Nucleus accumbens (tissue), 56 donors: ENCODE measurements around the gene TMEM31.

Experiments used
- DNase-seq, 56 donors: peaks; one replicate each; lab custom pipeline; 2025; lab: John Stamatoyannopoulos, UW

Gene TMEM31, protein sequence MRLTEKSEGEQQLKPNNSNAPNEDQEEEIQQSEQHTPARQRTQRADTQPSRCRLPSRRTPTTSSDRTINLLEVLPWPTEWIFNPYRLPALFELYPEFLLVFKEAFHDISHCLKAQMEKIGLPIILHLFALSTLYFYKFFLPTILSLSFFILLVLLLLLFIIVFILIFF

DNA sequence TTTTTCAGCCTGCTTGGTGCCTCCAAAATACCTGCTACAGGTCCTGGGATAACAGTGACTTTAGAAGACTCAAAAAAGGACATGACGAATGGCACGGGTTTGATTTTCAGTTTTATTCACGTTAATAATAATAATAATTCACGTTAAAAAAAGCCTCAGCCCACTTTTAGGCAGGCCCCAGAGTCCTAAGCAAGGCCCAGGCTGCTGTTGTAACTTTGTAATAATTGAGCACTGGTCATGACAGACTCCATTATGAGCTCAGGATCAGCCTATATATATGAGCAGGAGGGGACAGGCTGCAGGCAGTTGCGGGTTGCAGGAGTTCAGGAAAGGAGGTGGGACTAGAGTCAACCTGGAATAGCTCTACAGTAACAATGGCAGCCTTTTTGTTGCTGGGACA is at the start of gene TMEM31:
Gene TMEM31 (plus strand): TSS at position 301 of the 400 bp plus-strand sequence. CDS start 1,350 bp downstream, outside the sequence.
- DNase-seq: no peak

DNA sequence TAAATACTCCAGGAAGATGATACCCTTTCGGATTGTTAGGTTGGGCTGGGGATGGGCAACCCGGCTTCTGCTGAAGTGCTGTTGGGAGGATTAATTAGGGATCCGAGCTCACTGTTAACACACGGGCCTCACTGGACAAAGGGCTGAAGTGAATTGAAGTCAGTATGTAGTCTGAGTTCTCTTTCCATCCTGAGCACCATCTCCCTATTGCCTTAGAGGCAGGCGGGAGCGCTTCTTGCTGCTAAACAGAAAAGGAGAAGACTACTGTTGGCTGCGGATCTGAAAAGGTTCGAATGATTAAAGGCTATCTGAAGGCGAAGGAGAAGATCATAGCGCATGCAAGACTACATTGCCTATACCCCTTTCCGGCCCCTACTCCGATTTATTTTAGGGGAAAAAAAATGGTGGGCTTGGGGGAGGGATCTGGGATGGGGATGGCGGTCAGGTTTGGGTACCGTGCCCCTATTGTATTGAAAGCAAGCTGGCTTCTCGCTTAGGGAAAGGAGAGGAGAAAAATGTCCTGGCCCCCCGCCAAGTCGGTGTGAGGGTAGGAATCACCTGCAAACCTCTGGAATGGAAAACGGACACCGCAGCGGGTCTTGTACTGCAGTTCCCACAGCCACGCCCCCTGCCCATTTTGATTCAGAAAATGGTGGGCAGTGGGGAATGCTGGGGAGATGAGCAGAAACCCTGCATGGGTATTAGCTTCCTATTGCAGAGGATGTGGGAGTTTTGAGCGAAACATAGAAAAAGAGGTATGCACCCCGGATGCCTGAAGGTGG is 46.5 kb upstream of the TMEM31 start:
- DNase-seq: peak in 2 of 56 donors; percentile 1 to 7

DNA sequence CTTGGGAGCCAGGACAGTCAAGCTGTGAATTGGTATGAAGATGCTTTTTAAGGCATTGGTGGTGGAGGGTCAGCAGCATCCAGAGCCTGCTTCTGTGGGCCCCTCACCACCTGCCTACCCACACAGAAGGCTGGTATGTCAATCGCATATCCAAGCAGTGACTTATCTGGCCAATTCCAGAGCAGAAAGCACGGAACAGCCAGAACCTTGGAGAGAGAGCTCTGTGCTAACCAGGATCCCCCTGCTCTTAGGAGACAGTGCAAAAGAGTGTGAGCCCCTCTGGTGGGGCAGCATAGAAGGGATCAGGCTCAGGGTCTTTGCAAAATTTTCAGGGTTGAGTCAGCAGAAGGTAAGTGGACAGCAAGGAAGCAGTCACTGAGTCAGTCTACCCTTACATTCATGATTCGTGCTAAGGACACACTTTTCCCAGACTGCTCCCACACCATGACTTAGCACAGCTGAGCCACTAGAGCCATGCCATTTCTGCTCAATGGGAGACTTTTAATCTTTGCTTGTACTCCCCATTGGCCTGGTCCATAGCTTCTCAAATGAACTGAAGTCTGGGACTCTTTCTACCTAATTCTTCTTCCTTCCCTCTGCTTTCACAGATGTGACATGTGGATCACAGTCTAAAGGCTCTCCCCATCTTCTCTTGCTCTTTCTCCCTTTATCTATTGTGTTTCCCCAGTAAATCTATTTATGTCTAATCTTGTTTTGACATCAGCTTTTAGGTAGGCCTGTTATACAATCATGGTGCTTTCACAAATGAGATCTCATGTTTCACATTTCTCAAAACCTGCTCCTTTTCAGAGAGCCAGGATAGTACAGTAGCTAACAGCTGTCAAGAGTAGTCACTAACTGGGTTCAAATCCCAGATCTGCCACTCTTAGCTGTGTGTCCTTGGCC is 44.3 kb upstream of the TMEM31 start:
- no peak for DNase-seq

- DNase-seq: no peak
Measured at GRCh38 chrX:103669745-103670144, 41.0 kb upstream of the TMEM31 start.

DNA sequence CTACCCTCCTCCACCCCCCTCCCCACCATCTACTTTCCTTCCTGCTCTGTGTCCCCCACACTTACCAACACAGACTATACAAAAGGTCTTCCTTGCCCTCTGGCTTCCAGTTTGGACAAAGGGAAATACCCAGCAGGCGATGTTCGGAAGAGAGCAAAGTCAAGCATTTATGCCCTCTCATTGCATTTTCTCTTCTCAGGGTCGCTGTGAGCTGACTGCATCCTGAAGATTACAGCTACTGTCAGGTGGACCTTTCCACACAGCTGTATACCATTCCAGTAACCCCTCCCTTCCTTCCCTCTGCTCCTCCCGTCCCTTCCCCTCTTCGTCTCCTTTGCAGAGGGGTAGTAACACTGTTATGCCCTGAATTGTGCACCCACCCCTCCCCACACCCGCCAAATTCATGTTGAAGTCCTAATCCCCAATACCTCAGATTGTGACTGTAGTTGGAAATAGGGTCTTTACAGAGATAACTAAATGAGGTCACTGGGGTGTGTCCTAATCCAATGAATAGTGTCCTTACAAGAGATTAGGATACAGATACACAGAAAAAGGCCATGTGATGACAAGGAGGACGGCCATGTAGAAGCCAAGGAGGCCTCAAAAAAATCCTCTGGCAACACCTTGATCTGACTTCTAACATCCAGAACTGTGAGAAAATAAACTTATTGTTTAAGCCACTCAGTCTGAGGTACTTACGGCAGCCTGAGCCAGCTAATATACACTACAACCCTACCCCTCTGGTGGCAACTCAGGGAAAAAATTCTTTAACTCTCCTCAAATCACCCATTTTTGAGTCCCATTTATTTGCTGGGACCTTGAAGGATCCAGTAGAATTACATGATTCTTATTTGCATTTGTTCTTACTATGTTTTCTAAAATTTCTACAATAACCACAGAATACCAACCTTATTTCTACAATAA is 35.9 kb upstream of the TMEM31 start:
- no peak for DNase-seq

- no peak for DNase-seq
Measured at GRCh38 chrX:103678199-103678993, 32.3 kb upstream of the TMEM31 start.

DNA sequence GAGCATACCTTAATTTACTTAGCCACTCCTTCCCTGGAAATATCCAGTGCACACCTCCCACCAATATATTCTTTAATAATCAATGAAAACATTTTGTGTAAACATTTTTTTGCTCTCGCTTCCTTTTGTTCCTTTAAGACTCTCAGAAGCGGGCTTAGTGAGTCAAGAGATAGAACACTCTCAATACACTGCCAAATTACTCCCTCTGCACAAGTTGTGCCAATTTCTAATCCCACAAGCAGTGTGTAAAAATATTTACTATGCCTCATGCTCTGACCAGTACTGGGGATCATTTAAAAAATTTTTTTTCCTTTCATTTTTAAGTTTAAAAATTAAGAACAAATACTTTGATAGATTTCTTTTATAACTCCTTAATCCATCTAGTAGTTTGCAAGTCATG is 29.3 kb upstream of the TMEM31 start:
- DNase-seq: no peak

DNA sequence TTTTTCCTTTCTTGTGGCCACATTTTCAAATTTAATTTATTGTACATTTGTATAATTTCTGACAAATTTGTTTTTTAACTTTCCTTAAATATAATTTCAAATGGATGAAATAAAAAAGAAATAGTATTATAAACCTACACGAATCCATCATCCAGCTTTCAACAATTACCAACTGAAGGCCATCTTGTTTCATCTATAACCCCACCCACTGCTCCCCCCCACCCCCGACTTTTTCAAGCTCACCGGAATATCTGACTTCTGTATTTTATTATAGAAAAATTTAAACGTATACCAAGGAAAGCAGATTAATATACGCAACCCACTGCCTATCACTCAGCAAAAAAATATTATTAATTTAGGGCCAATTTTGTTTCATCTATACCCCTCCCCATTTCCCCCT is 25.3 kb upstream of the TMEM31 start:
- no peak for DNase-seq

DNA sequence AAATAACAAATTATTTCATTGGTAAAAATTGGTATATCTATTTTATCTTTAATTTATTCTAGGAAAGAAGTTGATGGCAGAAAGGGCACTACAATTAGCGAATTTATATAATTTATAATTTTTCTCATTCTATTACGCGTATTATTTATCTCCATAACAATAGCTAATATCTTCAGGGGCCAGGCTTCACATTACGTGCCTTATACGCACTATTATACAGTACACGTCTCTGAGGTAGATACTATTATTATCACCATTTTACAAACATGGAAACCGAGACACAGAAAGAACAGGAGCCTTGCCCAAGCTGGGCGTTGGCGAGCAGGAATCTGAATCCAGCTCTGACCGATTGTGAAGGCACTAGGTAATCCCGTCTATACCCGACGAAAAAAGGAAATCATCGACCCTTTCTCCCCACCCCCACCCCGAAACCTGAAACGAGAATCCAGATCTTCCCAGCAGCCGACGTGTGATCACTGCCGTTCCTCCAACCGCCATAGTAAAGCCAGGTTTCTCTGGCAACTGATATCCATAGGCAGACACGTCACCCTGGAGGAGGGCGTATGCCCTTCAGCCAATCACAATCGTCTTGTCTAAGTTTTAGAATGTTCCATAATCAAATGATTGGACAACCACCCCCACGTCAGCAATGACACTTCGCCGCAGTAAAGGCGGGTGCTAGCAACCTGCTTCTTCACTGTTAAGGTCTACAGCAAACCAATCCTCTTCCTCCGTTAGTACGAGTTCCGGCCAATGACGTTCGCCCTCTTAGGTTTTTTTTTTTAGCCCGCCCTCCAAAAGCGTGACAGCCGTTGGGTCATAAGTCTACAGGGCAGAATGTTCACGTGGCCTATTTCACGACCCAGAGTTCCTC is 24.3 kb upstream of the TMEM31 start, which contains the start of gene MORF4L2:
Gene MORF4L2 (minus strand): TSS at position 501 of the 874 bp plus-strand sequence. CDS start 9,672 bp downstream, outside the sequence.
- DNase-seq: peak; percentile 33 to 94 (median 81)

- DNase-seq: peak; percentile 33 to 92 (median 80)
Measured at GRCh38 chrX:103687073-103687695, 23.5 kb upstream of the TMEM31 start.

DNA sequence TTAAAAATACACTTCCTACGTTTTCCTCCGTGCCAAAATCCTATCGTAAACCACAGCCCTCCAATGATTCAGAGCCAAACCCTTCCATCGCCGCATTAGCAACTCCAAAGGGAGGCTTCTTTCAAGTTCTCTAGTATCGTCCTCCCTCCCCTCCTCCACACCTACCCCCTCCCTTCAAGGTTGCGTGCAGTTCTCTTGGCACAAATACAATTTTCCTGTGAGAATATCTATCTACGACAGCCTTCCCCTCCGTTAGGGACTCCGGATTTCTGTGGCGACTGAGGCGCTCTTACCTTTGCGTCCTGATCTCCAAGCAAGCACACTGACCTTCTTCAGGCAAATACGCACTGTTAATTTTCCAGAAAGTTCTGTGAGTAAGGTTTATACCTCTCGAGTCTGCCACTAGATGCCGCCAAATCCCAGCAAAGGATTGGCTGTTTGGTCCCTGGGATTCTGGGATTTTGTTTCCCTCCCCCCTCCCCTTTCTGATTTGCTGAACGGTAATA is 23.0 kb upstream of the TMEM31 start:
- peak in 54 of 56 donors; percentile 1 to 80 (median 50) for DNase-seq

DNA sequence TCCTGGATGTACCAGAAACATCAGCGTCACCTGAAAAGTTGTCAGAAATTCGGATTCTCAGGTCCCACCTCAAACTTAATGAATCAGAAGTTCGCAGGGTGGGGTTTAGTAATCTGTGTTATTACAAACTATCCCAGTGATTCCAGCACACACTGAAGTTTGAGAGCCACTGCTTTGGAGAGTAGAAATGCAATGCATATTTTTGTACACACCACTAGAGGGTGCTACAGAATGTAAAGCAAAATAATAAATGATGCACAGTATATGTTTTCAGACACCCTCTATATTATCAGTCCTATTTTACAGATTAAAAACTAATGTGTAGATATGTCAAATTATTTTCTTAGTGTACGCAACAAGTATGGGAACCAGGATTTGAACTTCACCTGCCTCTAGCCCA is 21.8 kb upstream of the TMEM31 start:
- DNase-seq: peak in 5 of 56 donors; percentile 2 to 21 (median 7)

DNA sequence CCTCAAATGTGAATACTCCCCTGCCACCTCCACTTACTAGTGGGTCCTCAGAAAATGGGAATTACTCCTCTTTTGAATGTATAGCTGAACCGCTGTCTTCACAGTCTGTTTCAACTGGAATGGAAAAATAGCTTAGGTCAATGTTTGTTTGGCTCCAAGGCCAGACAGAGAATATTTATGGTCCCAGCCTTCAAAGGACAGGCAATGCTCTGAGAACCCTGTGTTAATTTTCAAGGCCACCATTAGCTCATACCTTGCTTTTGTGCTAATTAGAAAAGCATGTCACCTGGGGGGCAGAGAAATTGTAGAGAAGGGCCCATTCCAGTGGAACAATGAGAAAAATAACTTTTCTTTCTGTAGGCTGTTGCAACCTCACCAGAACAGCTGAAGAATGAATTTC is 19.6 kb upstream of the TMEM31 start:
- no peak for DNase-seq

DNA sequence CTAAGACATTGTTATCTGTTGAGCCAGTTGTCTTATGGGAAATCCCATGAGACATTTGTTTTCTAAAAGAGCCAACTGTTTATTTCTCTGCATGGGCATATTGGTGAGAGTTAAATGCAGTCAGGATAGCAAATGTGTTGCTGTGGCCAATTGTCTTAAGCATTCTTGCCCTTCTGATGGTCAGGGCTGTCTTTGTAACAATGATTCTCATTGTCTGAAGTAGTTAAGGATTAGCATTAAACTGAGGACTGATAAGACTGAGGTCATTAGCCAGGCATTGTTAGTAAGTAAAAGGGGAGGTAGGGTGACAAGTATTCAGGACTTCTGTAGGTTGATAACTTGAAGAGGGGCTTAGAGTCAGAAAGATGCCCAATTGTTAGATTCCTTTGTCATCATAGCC is 13.0 kb upstream of the TMEM31 start:
- DNase-seq: no peak

DNA sequence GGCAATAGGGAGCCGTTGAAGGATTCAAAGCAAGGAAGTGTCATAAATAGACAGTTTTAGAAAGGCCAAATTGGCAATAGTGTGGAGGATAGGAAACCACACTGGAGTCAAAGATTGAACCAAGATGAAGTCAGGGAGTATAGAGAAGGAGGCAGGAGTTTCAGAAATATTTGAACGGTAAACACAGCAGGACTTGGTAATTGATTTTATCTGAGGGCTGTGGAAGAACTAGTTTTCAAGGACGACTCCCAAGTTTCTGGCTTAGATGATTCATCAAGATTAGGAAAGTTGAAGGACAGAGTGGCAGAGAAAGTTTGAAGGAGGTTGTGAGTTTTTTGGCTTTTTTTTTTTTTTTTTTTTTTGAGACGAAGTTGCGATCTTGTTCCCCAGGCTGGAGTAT is 11.5 kb upstream of the TMEM31 start:
- DNase-seq: no peak

- peak in 52 of 56 donors; percentile 2 to 91 (median 62) for DNase-seq
Measured at GRCh38 chrX:103704863-103705262, 5.8 kb upstream of the TMEM31 start.

DNA sequence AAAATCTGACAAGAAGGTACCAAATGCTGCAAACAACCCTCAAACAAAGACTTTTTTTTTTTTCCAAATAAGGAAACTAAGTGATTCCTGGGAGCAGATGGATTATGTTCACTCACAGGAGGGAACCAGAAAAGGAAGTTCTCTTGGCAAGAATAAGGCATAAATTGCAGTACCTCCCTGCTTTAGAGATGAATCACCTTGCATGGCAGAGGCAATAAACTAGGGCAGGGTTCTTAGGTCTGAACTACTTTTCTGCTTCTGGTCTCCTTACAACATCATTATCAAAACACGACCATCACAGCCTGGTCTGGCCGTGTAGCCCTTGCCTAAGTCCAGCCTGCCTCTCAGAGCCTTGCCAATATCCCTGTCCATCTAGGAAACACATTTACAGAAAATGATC is 6.3 kb downstream of the TMEM31 start:
- DNase-seq: no peak
